Stimulated activated CD4-positive, alpha-beta T cell treated with anti-CD3 and anti-CD28 coated beads, Interleukin-4, amount 100 ng/mL, for 24 hours (primary cell): ENCODE data around the gene SQOR.

ENCODE experiments used
- DNase-seq: peaks from one replicate; pipeline ENCODE4 v3.0.0-alpha.2; 2020

SQOR gene

DNA sequence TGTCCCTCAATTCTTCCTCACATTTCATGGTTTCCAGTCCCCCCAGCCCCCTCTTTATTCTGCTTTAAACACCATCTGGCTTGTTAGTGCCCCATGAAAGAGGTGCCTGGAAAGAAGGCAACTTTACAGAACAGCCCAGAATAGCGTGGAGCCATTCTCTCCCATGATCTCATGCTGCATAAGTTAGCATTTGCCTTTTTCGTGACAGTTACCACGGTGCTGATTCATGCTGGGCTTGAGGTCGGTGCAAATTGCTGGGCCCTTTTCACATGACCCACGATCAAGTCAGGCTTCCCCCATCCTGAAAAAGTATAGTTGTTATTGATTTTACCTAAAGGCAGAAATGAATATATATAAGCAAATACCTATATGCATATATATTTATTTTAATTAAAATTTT lies 29.6 kb downstream of the SQOR start:
- no peak for DNase-seq

GRCh38 chr15:45665261-45665660 lies 30.4 kb downstream of the SQOR start:
- no peak for DNase-seq

GRCh38 chr15:45666119-45666875 lies 31.5 kb downstream of the SQOR start:
- no peak for DNase-seq

GRCh38 chr15:45667002-45667401 lies 32.2 kb downstream of the SQOR start:
- no peak for DNase-seq

DNA sequence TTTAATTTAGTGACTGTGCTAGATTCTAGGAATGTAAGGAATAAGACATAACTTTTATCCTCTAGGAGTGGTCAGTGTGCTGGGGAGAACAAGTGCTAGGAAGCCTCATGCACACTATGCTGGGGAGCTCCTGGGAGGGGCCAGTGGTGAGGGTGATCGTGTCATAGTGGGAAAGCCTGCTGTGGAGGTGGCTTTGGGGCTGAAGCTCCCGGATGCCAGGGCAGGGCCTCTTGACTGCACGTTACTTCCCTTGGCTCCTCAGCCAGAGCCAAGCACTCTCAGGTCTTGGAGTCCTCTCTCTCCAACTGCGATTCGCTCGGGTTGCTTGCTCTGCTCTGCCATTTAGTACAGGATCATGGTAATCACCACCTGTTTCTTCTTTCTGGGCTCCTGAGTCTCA lies 33.6 kb downstream of the SQOR start:
- DNase-seq: no peak

- DNase-seq: no peak
Observed at GRCh38 chr15:45669422-45669821, 34.6 kb downstream of the SQOR start.

- DNase-seq: no peak
Observed at GRCh38 chr15:45670091-45670490, 35.3 kb downstream of the SQOR start.

GRCh38 chr15:45670511-45670910 lies 35.7 kb downstream of the SQOR start:
- DNase-seq: no peak

GRCh38 chr15:45674677-45675076 lies 39.8 kb downstream of the SQOR start:
- DNase-seq: no peak

- DNase-seq: no peak
Observed at GRCh38 chr15:45677797-45678196, 43.0 kb downstream of the SQOR start.

DNA sequence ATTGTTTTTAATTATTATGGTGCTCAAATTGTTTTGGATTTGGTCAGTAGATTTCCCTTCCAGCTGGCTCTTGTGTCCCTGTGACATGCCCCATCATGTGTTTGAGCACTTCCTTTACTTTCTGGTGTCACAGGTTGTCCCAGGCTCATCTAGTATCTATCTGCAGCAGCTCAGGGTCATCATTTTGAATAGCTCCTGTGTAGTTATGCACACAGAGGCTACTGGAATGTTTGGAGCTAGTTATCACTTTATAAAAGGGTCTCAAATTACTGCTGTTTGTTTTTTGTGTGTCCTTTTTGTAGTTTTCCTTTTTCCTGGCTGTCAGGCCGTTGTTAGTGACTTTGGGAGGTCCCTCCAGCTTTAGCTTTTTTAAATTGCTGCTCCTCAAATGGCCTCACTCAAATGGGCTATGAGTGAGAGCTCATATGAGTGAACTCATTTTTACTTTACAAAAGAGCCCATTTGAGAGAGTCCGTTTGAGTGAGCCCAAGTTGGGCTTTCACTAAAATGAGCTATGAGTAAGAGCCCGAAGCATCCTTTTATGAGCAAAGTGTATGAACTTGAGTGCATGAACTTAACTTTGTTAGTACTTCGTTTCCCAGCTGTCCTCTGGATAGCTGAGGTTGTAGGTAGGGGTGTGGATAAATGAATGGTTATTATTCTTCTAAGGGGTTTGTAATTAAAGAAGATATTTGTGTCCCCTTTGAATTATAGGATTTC lies 43.8 kb downstream of the SQOR start:
- no peak for DNase-seq

DNA sequence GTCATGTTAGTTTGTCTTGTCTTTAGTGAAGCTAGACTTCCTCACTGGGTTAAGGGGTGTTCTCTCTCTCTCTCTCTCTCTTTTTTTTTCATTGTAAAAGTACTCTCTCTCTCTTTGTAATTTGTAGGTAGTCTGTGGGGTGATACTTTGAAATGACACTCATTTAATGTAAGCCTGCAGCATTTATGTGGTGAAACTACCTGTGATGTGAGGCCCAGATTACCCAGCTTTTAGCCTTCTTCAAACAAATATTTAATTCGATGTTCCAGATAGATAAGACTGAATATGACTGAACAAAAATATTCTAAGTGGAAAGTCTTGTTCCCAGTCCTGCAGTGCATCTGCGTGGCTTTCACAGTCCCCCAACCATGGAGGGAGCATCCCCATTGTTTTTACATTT lies 49.7 kb downstream of the SQOR start:
- no peak for DNase-seq

- DNase-seq: no peak
Observed at GRCh38 chr15:45689616-45690015, 54.8 kb downstream of the SQOR start.

- no peak for DNase-seq
Observed at GRCh38 chr15:45690581-45691260, 55.9 kb downstream of the SQOR start.

- no peak for DNase-seq
Observed at GRCh38 chr15:45701108-45701507, 66.3 kb downstream of the SQOR start.

- DNase-seq: no peak
Observed at GRCh38 chr15:45702041-45702440, 67.2 kb downstream of the SQOR start.

- no peak for DNase-seq
Observed at GRCh38 chr15:45703670-45704328, 69.0 kb downstream of the SQOR start.

DNA sequence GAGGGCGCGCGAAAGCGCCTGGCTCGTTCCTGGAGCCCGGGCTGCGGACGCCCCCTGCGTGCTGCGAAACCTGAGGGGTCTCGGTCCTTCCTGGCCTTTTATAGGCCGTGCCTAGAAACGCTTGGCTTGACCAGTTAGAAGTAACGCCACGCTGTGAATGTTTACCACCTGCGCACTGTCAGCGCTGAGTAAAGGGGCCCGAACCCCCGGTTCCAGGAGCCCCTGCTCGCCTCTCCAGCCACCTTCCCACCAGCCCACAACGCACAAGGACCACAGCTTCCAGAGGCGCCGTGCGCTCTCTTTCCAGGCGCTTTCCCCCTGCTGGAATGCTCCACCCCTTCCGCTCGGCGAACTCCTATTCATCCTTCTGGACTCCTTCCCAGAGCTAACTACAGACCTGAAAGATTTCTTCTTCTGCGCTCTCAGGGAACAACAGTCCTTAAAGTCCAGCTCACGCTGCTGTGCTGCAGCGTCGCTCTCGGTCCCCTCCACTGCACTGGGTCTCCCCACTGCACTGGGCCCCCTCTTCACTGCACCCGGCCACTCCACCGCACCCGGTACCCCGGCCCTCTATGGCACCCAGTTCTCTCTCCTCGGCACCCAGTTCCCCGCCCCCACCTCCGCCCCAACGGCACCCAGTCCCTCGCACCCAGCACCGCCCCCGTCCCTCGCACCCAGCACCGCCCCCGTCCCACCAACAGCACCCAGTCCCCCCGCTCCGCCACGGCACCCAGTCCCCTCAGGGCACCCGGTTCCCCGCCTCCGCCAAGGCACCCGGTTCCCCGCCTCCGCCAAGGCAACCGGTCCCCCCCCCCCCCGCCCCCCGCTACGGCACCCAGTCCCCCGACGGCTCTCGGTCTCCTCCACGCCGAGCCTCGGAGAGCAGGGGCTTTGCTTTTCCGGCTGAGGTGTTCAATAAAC lies 69.8 kb downstream of the SQOR start:
- DNase-seq: peak; percentile 4

- DNase-seq: peak; percentile 77
Observed at GRCh38 chr15:45705510-45706473, 71.0 kb downstream of the SQOR start.

DNA sequence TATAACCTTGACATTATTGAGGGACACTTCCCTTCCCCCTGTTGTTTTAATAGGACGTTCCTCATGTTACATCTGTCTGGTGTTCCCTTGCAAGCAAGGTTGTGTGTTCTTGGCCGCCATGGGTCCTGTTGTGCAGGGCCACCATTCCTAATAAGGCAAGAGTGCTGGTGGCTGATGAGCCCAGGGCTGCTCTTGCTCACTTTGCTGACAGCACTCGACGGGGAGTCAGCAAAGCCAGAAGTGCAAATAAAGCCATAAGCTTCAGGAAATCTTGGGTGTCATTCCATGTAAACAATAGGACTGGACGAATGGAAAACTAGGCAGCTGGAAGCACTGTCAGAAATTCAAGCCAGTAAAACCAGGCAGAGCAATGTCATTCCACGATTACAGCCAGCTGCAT lies 75.8 kb downstream of the SQOR start:
- DNase-seq: no peak
